ENCODE results near the gene GAN.
"Not testable (repeated sequence)": the region's sequence is repeated elsewhere in the genome, so short reads cannot be mapped to it uniquely, and the experiment has no call there.

The GAN gene

GRCh38 chr16:81399909-81400308, 85.1 kb downstream of the GAN start:
- in situ Hi-C loops (cut with MboI; ENCODE audit: low pct_unique_long_range_greater_than_20kb, low sequenced_read_pairs, unreplicated experiment), result loop anchor here (10.0 kb wide), 1 partner anchor 325 kb away; no protein-coding TSS in a partner anchor
- DNase-seq (ENCODE audit: low spot score), result no peak
- no peak for TF ChIP-seq CTCF (IDR thresholded peaks at IDR 0.05; ENCODE audit: extremely low read depth, insufficient read depth, missing control alignments)

GRCh38 chr16:81401035-81401950, 86.5 kb downstream of the GAN start:
- in situ Hi-C loops (cut with MboI; ENCODE audit: low pct_unique_long_range_greater_than_20kb, low sequenced_read_pairs, unreplicated experiment), result loop anchor here (10.0 kb wide), 1 partner anchor 324 kb away; no protein-coding TSS in a partner anchor
- no peak for TF ChIP-seq CTCF (IDR thresholded peaks at IDR 0.05; ENCODE audit: extremely low read depth, insufficient read depth, missing control alignments)
- no peak for DNase-seq (ENCODE audit: low spot score)

GRCh38 chr16:81403208-81403600, 88.4 kb downstream of the GAN start:
- in situ Hi-C loops (cut with MboI; ENCODE audit: low pct_unique_long_range_greater_than_20kb, low sequenced_read_pairs, unreplicated experiment), result loop anchor here (10.0 kb wide), 1 partner anchor 322 kb away; no protein-coding TSS in a partner anchor
- TF ChIP-seq CTCF (IDR thresholded peaks at IDR 0.05; ENCODE audit: extremely low read depth, insufficient read depth, missing control alignments), result no peak
- no peak for DNase-seq (ENCODE audit: low spot score)

- TF ChIP-seq CTCF (IDR thresholded peaks at IDR 0.05; ENCODE audit: extremely low read depth, insufficient read depth, missing control alignments), result peak; percentile 98
- in situ Hi-C loops (cut with MboI; ENCODE audit: low pct_unique_long_range_greater_than_20kb, low sequenced_read_pairs, unreplicated experiment), result loop anchor here (10.0 kb wide), 1 partner anchor 321 kb away; no protein-coding TSS in a partner anchor
- peak; percentile 91 for DNase-seq (ENCODE audit: low spot score)
These were observed 89.0 kb downstream of the GAN start for GRCh38 chr16:81403601-81404391.

GRCh38 chr16:81405002-81405401, 90.2 kb downstream of the GAN start:
- DNase-seq (ENCODE audit: low spot score), result not testable (repeated sequence)

GRCh38 chr16:81405702-81406113, 90.9 kb downstream of the GAN start:
- in situ Hi-C loops (cut with MboI; ENCODE audit: low pct_unique_long_range_greater_than_20kb, low sequenced_read_pairs, unreplicated experiment), result loop anchor here (10.0 kb wide), 1 partner anchor 319 kb away; no protein-coding TSS in a partner anchor
- TF ChIP-seq CTCF (IDR thresholded peaks at IDR 0.05; ENCODE audit: extremely low read depth, insufficient read depth, missing control alignments), result no peak
- DNase-seq (ENCODE audit: low spot score), result no peak

More at GRCh38 chr16:81405002-81405401, 90.2 kb downstream of the GAN start:
- in situ Hi-C loops (cut with MboI; ENCODE audit: low pct_unique_long_range_greater_than_20kb, low sequenced_read_pairs, unreplicated experiment), result loop anchor here (10.0 kb wide), 1 partner anchor 320 kb away; no protein-coding TSS in a partner anchor

Measured in GM13977 (cell line).